Spinal cord (tissue), 10 donors: ENCODE measurements around the gene RSRP1. TPM values are rescaled to one million over a fixed set of nuclear protein-coding genes. Genes with fewer than 3 reads are reported as not detected.
"Not testable (repeated sequence)": the region's sequence is repeated elsewhere in the genome, so short reads cannot be mapped to it uniquely, and the experiment has no call there.

ENCODE experiments used
- DNase-seq, 6 donors: peaks; one replicate each; pipeline versions ENCODE4 v3.0.0 to v3.0.0-alpha.2; 2013 to 2015; ENCODE audit warnings: low spot score in 6 of 6, low read depth in 4 of 6
- H3K27ac ChIP-seq: one replicate; pipeline ENCODE4 v1.5.1; 2013; ENCODE audit warnings: low read depth, low read length, control low read depth
- H3K27me3 ChIP-seq: one replicate; pipeline ENCODE4 v1.6.1; 2013; ENCODE audit warnings: low read length; ENCODE audit not compliant: control insufficient read depth, insufficient read depth
- H3K36me3 ChIP-seq: one replicate; pipeline ENCODE4 v1.6.1; 2013; ENCODE audit warnings: low read length; ENCODE audit not compliant: control insufficient read depth, insufficient read depth
- H3K4me1 ChIP-seq: one replicate; pipeline ENCODE4 v1.6.1; 2013; ENCODE audit warnings: low read length; ENCODE audit not compliant: control insufficient read depth, insufficient read depth
- H3K4me3 ChIP-seq: one replicate; pipeline ENCODE4 v1.5.1; 2013; ENCODE audit warnings: low read depth, low read length, control low read depth
- H3K9me3 ChIP-seq: one replicate; pipeline ENCODE4 v1.6.1; 2013; ENCODE audit warnings: low read length; ENCODE audit not compliant: control insufficient read depth, insufficient read depth
- WGBS: methylation state at CpG from one replicate; pipeline ENCODE4 v1.1.5; 2013; ENCODE audit warnings: missing lambda C conversion rate; ENCODE audit not compliant: insufficient coverage; 5-methylcytosine and 5-hydroxymethylcytosine counted together
- polyA plus RNA-seq, 2 donors: library from polyadenylated mRNA; unstranded; fragments of 120-200 nt; gene quantifications; one replicate each; pipeline ENCODE4 v1.2.1, GENCODE V29; 2013; ENCODE audit not compliant: insufficient read length in 2 of 2
- total RNA-seq, 2 donors: library from RNA; depleted of rRNA in 1 of 2; stranded (reverse); fragments of 120-200 nt in 1 of 2; fragments of >200 nt in 1 of 2; gene quantifications; one replicate each; pipeline versions ENCODE4 v1.2.3 to v1.2.4, GENCODE V29; 2013 to 2014
- donor health status: healthy.

Gene RSRP1
- total and polyA plus RNA-seq, 4 donors = 85.7 to 162 (median 132) TPM

DNA sequence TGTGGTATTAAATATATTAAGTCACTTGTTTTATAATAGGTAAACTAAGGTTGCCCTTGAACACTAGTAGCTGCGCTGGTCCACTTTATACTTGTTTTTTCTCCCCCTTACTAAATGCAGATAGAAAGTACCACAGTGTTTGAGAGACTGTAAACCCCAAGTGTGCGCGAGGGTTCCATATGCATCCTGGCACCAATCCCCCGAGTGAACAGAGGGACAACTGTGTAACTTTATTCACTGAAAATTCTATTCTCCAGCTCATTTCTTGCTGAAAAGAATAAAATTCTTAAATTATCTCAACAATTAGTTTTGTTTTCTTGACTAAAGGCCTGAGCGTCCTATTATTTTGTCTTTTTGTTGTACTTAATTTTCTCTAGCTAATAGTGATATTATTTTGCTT is 1.9 kb downstream of the RSRP1 start:
- 80% methylated on average over 1 of the region's 5 CpGs for WGBS
- H3K27ac ChIP-seq = no peak overlapping the region

DNA sequence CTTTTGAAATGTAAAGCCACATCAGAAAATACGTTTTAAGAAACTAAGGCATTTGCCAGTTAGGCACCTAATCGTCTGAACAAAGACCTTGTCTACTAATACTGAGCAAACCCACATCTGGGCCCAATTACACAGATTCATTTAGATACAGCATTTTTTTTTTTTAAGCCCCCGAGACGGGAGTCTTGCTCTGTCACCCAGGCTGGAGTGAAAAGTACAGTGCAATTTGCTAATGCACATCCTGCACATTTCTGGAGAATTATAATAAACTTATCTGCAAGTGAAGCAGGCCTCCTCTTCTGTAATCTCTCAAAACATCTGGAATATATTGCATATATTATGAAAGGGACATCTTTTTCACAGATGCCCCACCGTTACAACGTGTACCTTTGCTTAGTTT is 3.3 kb downstream of the RSRP1 start:
- Histone ChIP-seq H3K27me3 (no peaks in the 10 kb centered on the region), H3K36me3 (peaks cover 27% of the 10 kb centered on the region), H3K4me3 (no peak overlapping the region), H3K4me1 (peaks cover 38% of the 10 kb centered on the region), H3K27ac (no peak overlapping the region), H3K9me3 (no peaks in the 10 kb centered on the region)
- WGBS = 83% methylated on average over 2 of the region's 6 CpGs
- no peak for DNase-seq

More for the DNA sequence above, 1.9 kb downstream of the RSRP1 start:
- DNase-seq = no peak
- Histone ChIP-seq H3K27me3 (no peaks in the 10 kb centered on the region), H3K36me3 (peaks cover 27% of the 10 kb centered on the region), H3K4me1 (peaks cover 24% of the 10 kb centered on the region), H3K9me3 (no peaks in the 10 kb centered on the region), H3K4me3 (peak overlapping the region; percentile 87)

DNA sequence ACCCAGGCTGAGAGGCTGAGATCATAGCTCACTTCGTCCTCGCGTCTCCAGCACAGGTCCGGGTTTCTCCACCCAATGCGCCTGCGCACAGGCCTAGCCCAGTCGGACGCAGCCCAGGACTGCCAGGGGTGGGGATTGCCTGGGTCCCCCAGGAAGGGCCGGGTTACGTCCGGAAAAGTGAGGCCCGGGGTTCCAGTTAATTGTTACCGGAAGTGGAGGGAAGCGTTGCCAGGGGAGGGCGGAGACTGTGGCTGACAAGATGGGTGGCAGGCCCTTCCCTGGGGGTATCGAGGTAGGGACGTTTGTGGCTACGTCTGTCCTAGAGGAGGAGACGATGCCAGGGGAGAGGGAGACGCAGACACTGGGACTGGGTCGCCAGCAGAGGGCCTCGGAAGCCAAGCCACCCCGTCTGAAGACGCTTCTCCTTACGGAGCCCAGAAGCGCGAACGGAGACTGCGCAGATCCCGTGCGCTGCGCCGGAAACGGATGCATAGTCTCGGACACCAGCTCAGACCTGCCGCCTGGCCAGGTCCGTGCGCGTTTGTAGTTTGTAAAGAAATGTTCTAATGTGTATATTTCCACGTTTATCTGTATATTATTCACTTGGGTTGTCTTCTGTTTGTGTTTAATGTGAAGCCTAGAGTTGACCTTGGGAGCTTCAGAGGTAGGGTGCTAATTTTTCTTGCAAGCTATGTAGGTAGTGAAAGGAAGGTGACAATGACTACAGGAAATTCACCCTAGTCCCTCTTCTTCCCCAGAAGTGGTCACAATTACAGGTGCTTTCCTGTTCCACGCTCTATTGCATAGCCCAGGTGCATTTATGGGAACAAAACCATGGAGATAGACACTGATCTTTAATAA is 7.3 kb downstream of the RSRP1 start:
- H3K4me3 ChIP-seq = peak overlapping the region; percentile 71
- H3K27me3 ChIP-seq = no peaks in the 10 kb centered on the region
- no peaks in the 10 kb centered on the region for H3K9me3 ChIP-seq
- 0% methylated on average over 28 of the region's 41 CpGs for WGBS
- peaks cover 27% of the 10 kb centered on the region for H3K36me3 ChIP-seq
- peaks cover 26% of the 10 kb centered on the region for H3K4me1 ChIP-seq
- peak overlapping the region; percentile 97 for H3K27ac ChIP-seq
- DNase-seq = peak; percentile 69 to 97 (median 81)

DNA sequence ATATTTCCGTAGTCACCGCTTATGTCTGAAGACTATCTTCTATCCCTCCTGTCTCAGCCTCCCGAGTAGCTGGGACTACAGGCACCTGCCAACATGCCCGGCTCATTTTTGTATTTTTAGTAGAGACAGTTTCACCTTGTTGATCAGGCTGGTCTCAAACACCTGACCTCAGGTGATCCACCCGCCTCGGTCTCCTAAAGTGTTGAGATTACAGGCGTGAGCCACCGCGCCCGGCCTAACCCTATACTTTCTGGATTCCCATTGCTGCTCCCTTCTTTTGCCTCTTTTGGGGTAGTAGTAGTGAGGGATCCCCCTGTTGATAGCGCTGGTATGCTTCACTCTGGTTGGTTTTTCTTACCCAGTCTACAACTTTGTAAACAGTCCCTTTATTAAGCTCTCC is 9.2 kb downstream of the RSRP1 start:
- no peaks in the 10 kb centered on the region for H3K27me3 ChIP-seq
- peaks cover 31% of the 10 kb centered on the region for H3K4me1 ChIP-seq
- H3K36me3 ChIP-seq = peaks cover 26% of the 10 kb centered on the region
- H3K27ac ChIP-seq = no peak overlapping the region
- no peak overlapping the region for H3K4me3 ChIP-seq
- DNase-seq = no peak
- 90% methylated on average over 2 of the region's 11 CpGs for WGBS
- H3K9me3 ChIP-seq = no peaks in the 10 kb centered on the region

DNA sequence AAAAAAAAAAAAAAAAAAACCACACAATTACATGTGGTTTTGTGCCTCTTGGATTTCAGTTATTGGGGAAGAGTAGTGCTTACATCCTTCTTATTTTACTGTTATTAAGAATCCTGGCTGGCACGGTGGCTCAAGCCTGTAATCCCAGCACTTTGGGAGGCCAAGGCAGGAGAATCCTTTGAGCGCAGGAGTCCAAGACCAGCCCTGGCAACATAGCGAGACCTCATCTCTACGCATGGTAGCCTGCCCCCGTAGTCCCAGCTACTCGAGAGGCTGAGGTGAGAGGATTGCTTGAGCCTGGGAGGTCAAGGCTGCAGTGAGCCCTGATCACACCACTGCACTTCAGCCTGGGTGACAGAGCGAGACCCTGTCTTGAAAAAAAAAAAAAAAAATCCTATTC is 11.0 kb downstream of the RSRP1 start:
- peaks cover 15% of the 10 kb centered on the region for H3K36me3 ChIP-seq
- H3K4me1 ChIP-seq = peaks cover 32% of the 10 kb centered on the region
- WGBS = 95% methylated on average over 6 of the region's 7 CpGs
- DNase-seq, H3K27ac ChIP-seq, H3K27me3 ChIP-seq, H3K4me3 ChIP-seq, H3K9me3 ChIP-seq: not testable (repeated sequence)

DNA sequence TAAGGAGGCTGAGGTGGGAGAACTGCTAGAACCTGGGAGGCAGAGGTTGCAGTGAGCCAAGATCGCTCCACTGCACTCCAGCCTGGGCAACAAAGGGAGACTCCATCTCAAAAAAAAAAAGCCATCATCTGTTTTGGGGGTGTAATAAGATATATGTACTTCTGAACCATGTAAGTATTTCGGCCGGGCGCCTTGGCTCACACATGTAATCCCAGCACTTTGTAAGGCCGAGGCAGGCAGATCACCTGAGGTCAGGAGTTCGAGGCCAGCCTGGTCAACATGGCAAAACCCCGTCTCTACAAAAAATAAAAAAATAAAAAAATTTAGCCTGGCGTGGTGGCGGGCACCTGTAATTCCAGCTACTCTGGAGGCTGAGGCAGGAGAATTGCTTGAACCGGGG is 11.8 kb downstream of the RSRP1 start:
- H3K36me3 ChIP-seq = peaks cover 15% of the 10 kb centered on the region
- H3K27me3 ChIP-seq, H3K9me3 ChIP-seq, H3K4me3 ChIP-seq, DNase-seq, H3K27ac ChIP-seq: not testable (repeated sequence)
- peaks cover 24% of the 10 kb centered on the region for H3K4me1 ChIP-seq
- WGBS = 98% methylated on average over 8 of the region's 10 CpGs

DNA sequence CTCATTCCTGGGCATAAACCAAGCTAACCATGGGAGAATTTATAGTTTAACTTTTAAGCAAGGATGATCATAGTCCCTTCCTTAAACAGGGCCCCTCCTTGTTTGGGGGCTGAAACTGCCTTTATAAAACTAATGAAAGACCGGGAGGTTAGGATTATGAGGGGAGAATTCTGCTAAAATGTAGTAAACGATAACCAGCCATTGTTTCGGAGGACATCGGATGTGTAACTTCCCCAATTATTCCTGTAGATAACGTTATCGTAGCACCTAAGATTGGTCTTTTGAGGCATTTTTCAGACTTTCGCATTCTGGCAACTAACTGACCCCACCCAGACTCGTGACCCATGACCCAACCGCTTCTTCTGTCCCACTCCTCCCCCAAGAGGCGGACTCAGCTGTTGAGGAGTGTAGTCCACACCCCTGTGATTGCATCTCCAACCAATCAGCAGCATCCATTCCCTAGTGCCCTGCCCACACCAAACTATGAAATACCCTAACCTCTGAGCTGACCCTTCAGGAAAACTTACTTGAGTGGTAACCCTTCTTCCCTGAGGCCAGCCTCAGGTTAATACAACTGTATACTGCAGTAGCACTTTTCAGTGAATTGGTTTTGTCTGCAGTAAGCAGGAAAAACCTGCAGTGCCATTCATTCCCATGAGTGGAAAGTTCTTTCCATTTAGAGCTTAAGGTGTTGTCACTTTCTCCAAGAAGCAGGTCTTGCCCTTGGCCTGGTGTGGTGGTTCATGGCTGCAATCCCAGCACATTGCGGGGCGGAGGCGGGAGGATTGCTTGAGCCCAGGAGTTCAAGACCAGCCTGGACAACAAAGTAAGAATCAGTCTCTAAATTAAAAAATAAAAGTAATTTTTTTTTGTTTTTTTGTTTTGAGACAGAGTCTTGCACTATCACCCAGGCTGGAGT is 14.1 kb downstream of the RSRP1 start:
- 5% methylated on average over 8 of the region's 13 CpGs for WGBS
- Histone ChIP-seq H3K9me3 (no peaks in the 10 kb centered on the region), H3K4me3 (peak overlapping the region; percentile 90), H3K27ac (peak overlapping the region; percentile 97), H3K4me1 (peaks cover 10% of the 10 kb centered on the region), H3K36me3 (peaks cover 24% of the 10 kb centered on the region), H3K27me3 (no peaks in the 10 kb centered on the region)
- DNase-seq = peak in 2 of 6 donors; percentile 66 to 73

DNA sequence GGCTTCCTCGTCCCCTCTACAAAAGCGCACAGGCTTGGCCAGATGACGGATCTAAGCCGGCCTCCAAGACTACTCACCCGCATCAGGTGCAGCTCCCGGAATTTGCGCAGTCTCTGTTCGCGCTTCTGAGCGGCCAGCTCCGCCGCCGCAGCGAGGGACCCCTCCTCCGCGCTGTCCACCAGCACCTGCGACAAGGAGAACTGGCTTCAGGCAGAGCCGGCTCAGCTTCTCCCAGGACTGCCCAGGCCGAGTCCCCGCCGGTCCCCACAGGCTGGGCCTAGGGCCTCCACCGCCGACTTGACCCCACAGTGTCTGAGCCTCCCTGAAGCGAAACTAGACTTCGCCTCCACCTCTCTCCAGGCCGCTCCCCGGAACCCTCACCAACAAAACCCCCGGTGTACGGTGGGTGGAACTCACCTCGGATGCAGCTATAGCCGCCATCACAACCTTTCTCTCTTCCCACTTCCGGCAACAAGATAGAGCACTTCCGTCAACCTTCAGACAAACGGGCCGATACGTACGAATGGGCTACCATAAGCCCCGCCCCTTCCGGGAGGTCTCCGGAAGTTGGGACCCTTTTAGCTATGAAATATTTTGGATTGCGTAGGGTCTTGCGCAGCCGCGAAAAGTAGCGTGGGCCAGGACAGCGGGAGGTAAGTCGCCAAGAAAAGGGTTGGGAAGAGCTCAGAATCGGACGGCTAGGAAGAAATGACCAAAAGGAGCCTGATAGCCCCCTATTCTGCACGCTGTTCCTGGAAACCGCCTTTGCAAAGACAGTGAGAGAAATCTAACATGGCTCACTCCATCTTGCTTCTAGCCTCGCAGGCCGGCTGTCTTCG is 15.0 kb downstream of the RSRP1 start, which contains the start of gene SYF2:
TSS of gene SYF2 (minus strand) at position 476 of the 839 bp plus-strand sequence. CDS start at position 441, 35 bp downstream.
- Histone ChIP-seq H3K9me3 (no peaks in the 10 kb centered on the region), H3K36me3 (peaks cover 26% of the 10 kb centered on the region), H3K4me3 (peak within 1 kb of the TSS; percentile 90), H3K27me3 (no peaks in the 10 kb centered on the region), H3K4me1 (peaks cover 10% of the 10 kb centered on the region), H3K27ac (peak within 1 kb of the TSS; percentile 97)
- WGBS = 0% methylated on average over 49 of the region's 54 CpGs
- peak; percentile 90 to 99 (median 93) for DNase-seq

DNA sequence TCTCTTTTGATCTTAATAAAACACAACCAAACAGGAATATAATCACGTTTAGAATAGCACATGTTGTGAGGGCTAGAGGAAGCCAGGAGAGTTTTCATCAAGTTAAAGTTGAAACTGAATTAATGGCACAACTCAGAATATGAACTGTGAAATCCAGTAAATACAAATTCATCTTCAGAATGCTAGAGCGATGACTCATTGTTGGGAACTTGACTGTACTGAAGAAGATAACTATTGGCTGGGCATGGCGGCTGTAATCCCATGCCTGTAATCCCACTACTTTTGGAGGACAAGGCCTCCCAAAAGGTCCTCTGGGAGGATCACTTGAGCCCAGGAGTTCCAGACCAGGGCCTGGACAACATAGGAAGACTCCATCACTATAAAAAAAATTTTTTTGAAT is 23.8 kb downstream of the RSRP1 start:
- DNase-seq = no peak
- H3K9me3 ChIP-seq = no peaks in the 10 kb centered on the region
- peaks cover 54% of the 10 kb centered on the region for H3K36me3 ChIP-seq
- 100% methylated on average over 2 of the region's 3 CpGs for WGBS
- H3K4me1 ChIP-seq = no peaks in the 10 kb centered on the region
- H3K27ac ChIP-seq = no peak overlapping the region
- no peaks in the 10 kb centered on the region for H3K27me3 ChIP-seq
- H3K4me3 ChIP-seq = no peak overlapping the region
